IPS-15b (cell line): Measurements from ENCODE around the gene RIMS4.
"Not testable (repeated sequence)": the region's sequence is repeated elsewhere in the genome, so short reads cannot be mapped to it uniquely, and the experiment has no call there.

Experiments used
- H3K27me3 ChIP-seq: one replicate; pipeline ENCODE4 v1.6.1; 2013; ENCODE audit warnings: low read length; ENCODE audit not compliant: control insufficient read depth, insufficient read depth
- H3K36me3 ChIP-seq: one replicate; pipeline ENCODE4 v1.6.1; 2013; ENCODE audit warnings: low read length; ENCODE audit not compliant: control insufficient read depth, insufficient read depth
- H3K4me1 ChIP-seq: one replicate; pipeline ENCODE4 v1.6.1; 2013; ENCODE audit warnings: mild to moderate bottlenecking, low read length; ENCODE audit not compliant: control insufficient read depth, insufficient read depth
- H3K4me3 ChIP-seq: one replicate; pipeline ENCODE4 v1.5.1; 2013; ENCODE audit warnings: low read depth, low read length
- H3K9ac ChIP-seq: one replicate; pipeline ENCODE4 v1.6.1; 2013; ENCODE audit warnings: low read depth, mild to moderate bottlenecking, low read length
- H3K9me3 ChIP-seq: one replicate; pipeline ENCODE4 v1.6.1; 2013; ENCODE audit warnings: mild to moderate bottlenecking, low read length; ENCODE audit not compliant: control insufficient read depth, insufficient read depth

RIMS4 gene

DNA sequence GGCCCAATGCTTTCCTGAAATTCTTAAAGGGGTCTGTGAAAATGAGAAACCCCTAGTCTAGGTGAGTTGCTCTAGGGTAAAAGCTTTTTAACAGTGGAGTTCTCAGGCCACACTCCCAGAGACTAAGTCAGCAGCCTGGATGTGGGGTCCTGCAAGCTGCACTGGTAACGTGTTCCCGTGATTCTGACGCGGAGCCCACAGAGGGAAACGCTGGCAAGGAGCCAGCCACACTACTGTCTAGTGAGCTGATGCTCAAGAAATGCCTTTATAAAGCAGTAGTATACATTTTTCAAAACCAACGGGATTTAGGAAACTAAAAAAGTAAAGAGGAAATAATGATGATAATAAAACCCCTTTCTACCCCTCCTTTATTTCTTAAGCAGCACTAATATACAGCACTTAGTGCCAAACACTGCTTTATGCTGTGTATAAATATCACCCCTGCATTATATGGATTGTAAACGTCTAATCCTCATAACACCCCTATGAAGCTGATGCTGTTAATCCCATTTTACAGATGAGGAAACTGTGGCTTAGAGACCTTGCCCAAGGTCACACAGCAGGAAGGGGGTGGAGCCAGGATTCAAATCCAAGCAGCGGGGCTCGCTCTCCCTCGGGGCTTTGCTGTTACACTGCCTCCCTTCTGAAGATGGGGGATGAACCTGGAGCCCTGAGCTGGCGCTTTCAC, 39.7 kb downstream of the RIMS4 start:
- Histone ChIP-seq H3K9me3 (no peaks in the 10 kb centered on the region), H3K9ac (no peak overlapping the region), H3K4me3 (no peak overlapping the region), H3K4me1 (peaks cover 2% of the 10 kb centered on the region), H3K36me3 (no peaks in the 10 kb centered on the region), H3K27me3 (no peaks in the 10 kb centered on the region)

DNA sequence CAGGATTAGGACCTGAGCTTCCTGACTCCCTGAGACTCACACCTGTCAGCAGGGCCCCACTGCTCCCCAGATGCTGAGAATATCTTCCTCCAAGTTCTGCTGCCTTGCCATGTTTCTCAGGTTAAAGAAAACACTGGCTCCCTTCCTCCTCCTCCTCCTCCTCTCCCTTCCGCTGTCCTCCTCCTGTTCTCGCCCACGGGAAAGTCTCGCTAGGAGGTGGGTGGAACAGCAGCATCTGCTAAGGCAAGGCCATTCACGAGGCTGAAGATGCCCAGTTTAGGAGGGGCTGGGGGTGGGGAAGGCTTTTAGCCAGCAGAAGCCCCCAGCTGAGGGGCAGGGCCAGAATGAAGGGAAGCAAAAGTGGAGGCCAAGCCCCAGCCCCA, 40.9 kb downstream of the RIMS4 start:
- Histone ChIP-seq H3K9ac (no peak overlapping the region), H3K4me1 (peaks cover 2% of the 10 kb centered on the region), H3K4me3 (no peak overlapping the region), H3K9me3 (no peaks in the 10 kb centered on the region), H3K36me3 (no peaks in the 10 kb centered on the region), H3K27me3 (no peaks in the 10 kb centered on the region)

DNA sequence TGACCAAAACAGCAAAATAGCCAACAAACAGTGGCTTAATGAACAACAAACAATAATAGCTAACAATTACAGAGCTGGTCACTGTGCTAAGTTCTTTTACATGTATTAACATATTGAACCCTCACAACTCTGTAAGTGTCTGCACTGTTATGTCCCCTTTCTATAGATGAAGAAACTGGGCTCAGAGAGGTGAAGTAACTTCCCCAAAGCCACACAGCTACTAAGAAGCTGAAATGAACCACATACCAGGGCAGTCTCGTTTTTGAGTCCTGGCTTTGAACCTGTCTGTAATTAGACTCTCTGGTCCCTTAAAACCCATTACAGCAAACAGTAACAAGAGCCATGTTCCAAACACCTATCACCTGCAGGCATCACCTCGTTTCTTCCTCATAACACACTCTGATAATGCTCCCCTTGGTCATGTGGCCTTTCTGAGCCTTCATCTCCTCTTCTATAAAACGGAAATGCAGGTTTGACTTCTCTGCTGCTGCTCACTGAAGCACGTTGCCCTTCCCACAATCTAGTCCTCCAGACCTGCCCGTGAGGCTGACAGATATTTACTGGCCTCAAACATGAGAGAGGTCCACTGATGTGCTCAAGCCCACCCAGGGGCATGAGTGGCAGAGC, 41.4 kb downstream of the RIMS4 start:
- H3K36me3 ChIP-seq = no peaks in the 10 kb centered on the region
- H3K27me3 ChIP-seq = no peaks in the 10 kb centered on the region
- no peaks in the 10 kb centered on the region for H3K9me3 ChIP-seq
- H3K4me1 ChIP-seq = peaks cover 2% of the 10 kb centered on the region
- no peak overlapping the region for H3K4me3 ChIP-seq
- H3K9ac ChIP-seq = no peak overlapping the region

DNA sequence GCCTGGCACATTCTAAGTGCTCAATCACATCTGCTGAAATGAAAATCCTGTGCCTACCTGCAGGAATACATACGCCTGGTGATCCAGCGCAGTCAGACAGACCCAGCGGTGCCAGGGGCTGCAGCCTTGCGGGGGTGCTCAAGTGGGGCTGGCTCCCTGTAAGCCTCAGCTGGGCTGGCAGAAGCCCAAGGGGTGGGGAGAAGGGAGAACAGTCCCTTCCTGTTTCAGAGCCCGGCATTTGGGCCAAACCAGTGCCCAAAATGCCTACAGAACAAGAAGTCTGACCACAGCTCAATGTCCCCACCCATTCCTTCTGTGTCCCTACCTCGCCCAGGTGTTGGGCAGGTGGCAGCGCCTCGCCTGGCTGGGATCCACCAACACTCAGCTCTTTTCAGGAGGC, 42.1 kb downstream of the RIMS4 start:
- Histone ChIP-seq H3K27me3 (no peaks in the 10 kb centered on the region), H3K36me3 (no peaks in the 10 kb centered on the region), H3K4me3 (no peak overlapping the region), H3K9ac (no peak overlapping the region), H3K9me3 (no peaks in the 10 kb centered on the region), H3K4me1 (peaks cover 2% of the 10 kb centered on the region)

DNA sequence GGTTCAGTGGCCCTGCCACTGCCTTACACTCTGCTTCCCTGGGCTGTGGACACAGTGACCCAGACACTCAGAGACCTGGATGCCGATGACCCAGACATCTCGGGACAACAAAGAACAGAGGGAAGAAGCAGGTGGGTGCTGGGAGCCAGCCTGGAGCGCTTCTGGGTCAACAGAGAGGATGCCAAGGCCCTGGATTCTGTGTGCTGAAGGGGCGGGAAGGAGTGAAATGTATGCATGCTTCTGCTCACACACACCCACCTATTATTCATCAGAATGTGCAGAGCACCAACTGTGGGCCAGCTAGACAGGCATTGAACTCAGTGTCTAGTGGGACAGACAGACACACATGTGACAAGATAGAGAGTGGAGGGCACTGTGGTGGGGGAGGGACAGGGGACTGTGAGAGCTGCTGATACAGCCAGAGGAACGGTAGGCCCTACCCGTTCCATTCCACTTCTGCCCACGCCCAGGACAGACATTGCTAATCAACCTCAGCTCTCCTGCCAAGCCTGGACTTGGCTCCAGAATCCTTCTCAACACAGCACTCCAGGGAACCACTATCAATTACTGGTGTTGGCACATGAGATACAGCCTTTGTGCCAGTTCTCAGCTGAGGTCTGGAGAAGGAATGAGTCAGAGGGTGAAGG, 44.5 kb downstream of the RIMS4 start:
- H3K4me1 ChIP-seq = no peaks in the 10 kb centered on the region
- no peaks in the 10 kb centered on the region for H3K27me3 ChIP-seq
- no peak overlapping the region for H3K9ac ChIP-seq
- no peaks in the 10 kb centered on the region for H3K36me3 ChIP-seq
- H3K4me3 ChIP-seq = no peak overlapping the region
- no peaks in the 10 kb centered on the region for H3K9me3 ChIP-seq

DNA sequence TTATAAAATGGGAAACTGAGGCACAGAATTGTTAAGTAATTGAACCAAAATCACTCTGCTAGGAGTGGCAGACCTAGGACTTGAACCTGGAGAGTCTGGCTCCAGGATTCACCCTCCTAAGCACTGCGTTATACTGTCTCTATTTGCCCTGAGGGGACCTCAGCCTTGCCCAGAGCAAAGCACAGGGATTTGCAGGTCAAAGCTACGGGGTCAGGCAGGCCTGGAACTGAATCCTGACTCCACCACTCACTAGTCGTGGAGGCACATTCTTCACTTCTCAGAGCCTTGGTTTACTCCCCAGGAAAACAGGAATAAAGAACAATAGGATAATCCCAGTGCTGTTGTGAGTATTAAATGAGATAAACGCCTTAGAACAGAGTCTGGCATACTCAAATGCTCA, 45.3 kb downstream of the RIMS4 start:
- no peaks in the 10 kb centered on the region for H3K27me3 ChIP-seq
- no peaks in the 10 kb centered on the region for H3K9me3 ChIP-seq
- H3K36me3 ChIP-seq = no peaks in the 10 kb centered on the region
- no peak overlapping the region for H3K4me3 ChIP-seq
- H3K9ac ChIP-seq = no peak overlapping the region
- no peaks in the 10 kb centered on the region for H3K4me1 ChIP-seq

DNA sequence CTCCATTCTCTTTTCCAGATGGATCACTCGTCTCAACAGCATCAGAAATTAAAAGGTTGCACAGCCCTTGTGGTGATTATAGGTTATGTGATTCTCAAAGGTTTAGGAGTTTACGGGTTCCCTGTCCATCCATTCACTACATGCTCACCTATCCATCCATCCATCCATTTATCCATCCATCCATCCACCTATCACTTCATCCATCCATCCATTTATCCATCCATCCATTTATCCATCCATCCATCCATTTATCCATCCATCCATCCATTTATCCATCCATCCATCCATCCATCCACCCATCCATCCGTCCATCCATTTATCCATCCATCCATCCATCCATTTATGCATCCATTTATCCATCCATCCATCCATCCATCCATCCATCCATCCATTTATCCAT, 46.5 kb downstream of the RIMS4 start:
- not testable (repeated sequence) for H3K36me3 ChIP-seq, H3K4me1 ChIP-seq, H3K27me3 ChIP-seq, H3K9me3 ChIP-seq, H3K4me3 ChIP-seq, H3K9ac ChIP-seq

DNA sequence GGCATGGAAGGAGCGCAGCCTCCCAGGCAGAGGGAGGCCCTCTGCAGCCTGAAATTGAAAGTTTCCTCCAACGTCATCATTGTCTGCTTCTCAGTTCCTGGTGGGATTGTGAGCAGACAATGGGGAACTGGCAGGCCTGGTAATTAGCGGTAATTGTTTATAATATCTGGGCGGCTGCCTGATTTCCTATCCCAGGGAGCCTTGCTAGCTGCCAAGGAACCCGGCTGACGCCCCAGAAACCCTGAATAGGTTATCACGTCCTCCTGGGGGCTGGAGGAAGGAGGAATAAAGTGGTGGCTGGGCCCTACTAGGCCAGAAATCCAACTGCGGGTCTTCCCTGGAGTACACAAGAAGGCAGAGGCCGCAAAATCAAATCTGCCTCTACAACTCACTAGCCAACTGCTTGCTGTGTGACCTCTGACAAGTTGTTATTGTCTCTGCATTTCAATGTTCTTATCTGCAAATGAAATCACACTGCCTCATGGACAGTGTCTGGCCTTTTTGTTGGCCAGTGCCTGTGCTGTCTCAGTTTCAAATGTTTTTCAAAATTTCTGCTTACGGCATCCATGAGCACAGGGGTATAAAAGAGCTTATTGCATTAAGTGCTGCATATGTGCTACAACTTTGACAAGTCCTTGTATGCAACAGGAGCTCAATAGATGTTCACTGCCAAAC, 47.7 kb downstream of the RIMS4 start:
- no peaks in the 10 kb centered on the region for H3K36me3 ChIP-seq
- H3K4me1 ChIP-seq = no peaks in the 10 kb centered on the region
- no peak overlapping the region for H3K9ac ChIP-seq
- H3K27me3 ChIP-seq = no peaks in the 10 kb centered on the region
- no peak overlapping the region for H3K4me3 ChIP-seq
- H3K9me3 ChIP-seq = no peaks in the 10 kb centered on the region

DNA sequence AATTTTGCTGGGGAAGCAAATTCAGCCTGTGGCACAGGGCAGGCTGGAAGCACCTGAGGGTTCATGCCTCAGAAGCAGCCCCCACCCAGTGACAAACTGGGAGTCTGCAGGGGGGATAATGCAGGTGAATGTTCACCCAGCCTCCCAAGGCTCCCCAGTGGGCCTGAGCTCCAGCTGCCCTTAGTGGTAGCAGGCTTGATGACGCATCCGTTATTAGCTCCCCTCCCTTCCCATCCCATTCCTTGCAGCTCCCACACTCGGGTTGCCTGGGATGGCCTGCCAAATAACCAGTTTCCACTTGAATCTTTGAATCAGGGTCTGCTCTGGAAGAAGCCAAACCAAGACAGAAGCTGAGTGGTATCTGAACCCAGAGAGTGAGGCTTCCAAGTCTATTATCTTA, 48.9 kb downstream of the RIMS4 start:
- no peaks in the 10 kb centered on the region for H3K9me3 ChIP-seq
- no peaks in the 10 kb centered on the region for H3K27me3 ChIP-seq
- no peak overlapping the region for H3K9ac ChIP-seq
- H3K4me1 ChIP-seq = no peaks in the 10 kb centered on the region
- no peaks in the 10 kb centered on the region for H3K36me3 ChIP-seq
- no peak overlapping the region for H3K4me3 ChIP-seq

DNA sequence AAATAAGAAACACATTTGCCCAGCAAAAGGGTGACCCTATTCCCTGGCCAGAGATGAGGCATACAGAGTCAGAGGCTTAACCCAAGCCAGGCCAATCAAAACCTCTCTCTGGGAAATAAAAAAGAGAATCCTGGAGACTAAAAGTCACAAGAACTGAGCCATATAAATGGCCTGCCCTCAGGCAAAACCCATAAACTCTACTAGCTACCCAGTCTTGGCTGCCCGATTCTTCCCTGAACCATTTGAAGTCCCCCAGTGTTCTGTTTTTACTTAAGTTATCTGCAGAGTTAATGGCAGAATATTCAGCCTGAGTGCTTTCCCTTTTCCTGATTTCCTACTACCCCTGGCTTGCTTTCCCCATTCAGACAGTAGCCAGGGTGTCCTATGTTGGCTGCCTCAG, 50.8 kb downstream of the RIMS4 start:
- H3K4me3 ChIP-seq = no peak overlapping the region
- H3K9ac ChIP-seq = no peak overlapping the region
- no peaks in the 10 kb centered on the region for H3K4me1 ChIP-seq
- H3K9me3 ChIP-seq = no peaks in the 10 kb centered on the region
- H3K27me3 ChIP-seq = no peaks in the 10 kb centered on the region
- no peaks in the 10 kb centered on the region for H3K36me3 ChIP-seq

DNA sequence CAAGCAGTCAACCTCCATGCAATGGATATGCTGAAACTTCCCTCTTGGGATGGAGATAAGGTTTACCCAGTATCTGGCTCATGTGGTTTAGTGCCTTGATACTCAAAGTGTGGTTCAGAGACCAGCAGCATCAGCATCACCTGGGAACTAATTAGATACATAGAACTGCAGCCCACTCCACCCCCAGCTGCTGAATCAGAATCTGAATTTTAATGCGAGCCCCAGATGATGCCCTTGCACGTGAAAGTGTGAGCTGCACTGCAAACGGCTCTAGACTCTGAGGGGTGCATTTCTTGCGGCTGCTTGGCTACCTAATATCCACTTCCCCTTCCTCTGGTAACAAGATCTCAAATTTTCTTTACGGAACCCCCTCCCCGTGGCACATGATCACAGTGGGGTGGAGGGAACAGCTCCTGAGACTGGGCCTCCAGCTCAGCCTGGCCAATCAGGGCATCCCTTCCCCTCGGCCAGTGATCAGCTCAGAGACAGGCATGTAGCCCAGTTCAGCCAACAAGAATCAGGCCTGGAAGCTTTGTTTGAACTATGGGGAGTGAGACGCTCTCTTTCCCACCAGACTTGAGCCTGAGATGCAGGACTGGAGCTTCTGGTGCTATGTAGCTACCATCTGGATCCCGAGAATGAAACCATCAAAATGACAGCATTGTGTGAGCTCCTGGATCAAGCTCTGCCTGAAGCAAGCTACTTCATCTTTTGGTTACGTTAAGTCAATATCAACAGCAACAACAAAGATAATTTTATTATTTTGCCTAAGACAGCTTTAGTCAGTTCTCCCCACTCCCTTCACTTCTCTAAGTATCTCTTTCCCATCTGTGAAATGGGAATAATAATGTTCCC, 51.9 kb downstream of the RIMS4 start:
- Histone ChIP-seq H3K27me3 (no peaks in the 10 kb centered on the region), H3K36me3 (no peaks in the 10 kb centered on the region), H3K9me3 (no peaks in the 10 kb centered on the region)

More for the DNA sequence above, 51.9 kb downstream of the RIMS4 start:
- H3K9ac ChIP-seq = no peak overlapping the region
- no peaks in the 10 kb centered on the region for H3K4me1 ChIP-seq
- no peak overlapping the region for H3K4me3 ChIP-seq
